MM.1S (cell line): ENCODE results near the gene SKOR1.

ENCODE experiments used
- DNase-seq: peaks from one replicate; pipeline ENCODE4 v3.0.0-alpha.2; 2015
- H2AFZ ChIP-seq: fragments of 300-600 bp; sonication (generic); 2 replicates; pipeline ENCODE4 v1.6.0; 2016; ENCODE audit warnings: antibody characterized with exemption, low read length
- H3F3A ChIP-seq: fragments of 300-600 bp; sonication (generic); 2 replicates; pipeline ENCODE4 v1.6.1; 2016; ENCODE audit warnings: mild to moderate bottlenecking, antibody characterized with exemption, low read length, moderate library complexity, mixed read lengths; ENCODE audit not compliant: insufficient read depth
- H3K27ac ChIP-seq: fragments of 300-600 bp; sonication (generic); 2 replicates; pipeline ENCODE4 v1.5.1; 2016; ENCODE audit warnings: mild to moderate bottlenecking, low read length
- H3K27me3 ChIP-seq: fragments of 300-600 bp; sonication (generic); replicated peaks from 2 replicates; pipeline ENCODE4 v1.6.0; 2016; ENCODE audit warnings: low read length; ENCODE audit not compliant: insufficient read depth
- H3K36me3 ChIP-seq: fragments of 300-600 bp; sonication (generic); replicated peaks from 2 replicates; pipeline ENCODE4 v1.6.1; 2016; ENCODE audit warnings: mild to moderate bottlenecking, low read length, mixed read lengths; ENCODE audit not compliant: insufficient read depth
- H3K4me1 ChIP-seq: fragments of 300-600 bp; sonication (generic); 2 replicates; pipeline ENCODE4 v1.6.1; 2016; ENCODE audit warnings: low read length, mixed read lengths
- H3K4me2 ChIP-seq: fragments of 300-600 bp; sonication (generic); 2 replicates; pipeline ENCODE4 v1.6.0; 2016; ENCODE audit warnings: low read depth, low read length
- H3K4me3 ChIP-seq: fragments of 300-600 bp; sonication (generic); 2 replicates; pipeline ENCODE4 v1.5.1; 2016; ENCODE audit warnings: low read length, mixed read lengths
- H3K79me2 ChIP-seq: fragments of 300-600 bp; sonication (generic); 2 replicates; pipeline ENCODE4 v1.6.1; 2016; ENCODE audit warnings: mixed run types, low read length, mixed read lengths
- H3K9ac ChIP-seq: fragments of 300-600 bp; sonication (generic); 2 replicates; pipeline ENCODE4 v1.6.1; 2016; ENCODE audit warnings: low read length, mixed read lengths
- H3K9me2 ChIP-seq: fragments of 300-600 bp; sonication (generic); replicated peaks from 2 replicates; pipeline ENCODE4 v1.6.1; 2016; ENCODE audit warnings: mild to moderate bottlenecking, low read length, mixed read lengths; ENCODE audit not compliant: insufficient read depth
- H3K9me3 ChIP-seq: fragments of 300-600 bp; sonication (generic); replicated peaks from 2 replicates; pipeline ENCODE4 v1.6.1; 2016; ENCODE audit warnings: mild to moderate bottlenecking, low read length, mixed read lengths; ENCODE audit not compliant: insufficient read depth
- H4K20me1 ChIP-seq: fragments of 300-600 bp; sonication (generic); 2 replicates; pipeline ENCODE4 v1.6.1; 2016; ENCODE audit warnings: mild to moderate bottlenecking, low read length, moderate library complexity, mixed read lengths; ENCODE audit not compliant: insufficient read depth
- EZH2 ChIP-seq: fragments of 300-600 bp; sonication (generic); optimal IDR thresholded peaks from 2 replicates; pipeline ENCODE3; 2017; ENCODE audit warnings: low read depth, mild to moderate bottlenecking, antibody characterized with exemption, low read length, mixed read lengths
- EZH2phosphoT487 ChIP-seq: fragments of 300-600 bp; sonication (generic); IDR thresholded peaks from 2 replicates; pipeline ENCODE4 v1.6.1; 2018; ENCODE audit warnings: antibody characterized with exemption, low read length
- TF ChIP-seq, protein P1 (sequence below): fragments of 300-600 bp; sonication (generic); IDR thresholded peaks from 2 replicates; pipeline ENCODE4 v1.5.1; 2016; ENCODE audit warnings: antibody characterized with exemption, low read length, mixed read lengths

Gene SKOR1

DNA sequence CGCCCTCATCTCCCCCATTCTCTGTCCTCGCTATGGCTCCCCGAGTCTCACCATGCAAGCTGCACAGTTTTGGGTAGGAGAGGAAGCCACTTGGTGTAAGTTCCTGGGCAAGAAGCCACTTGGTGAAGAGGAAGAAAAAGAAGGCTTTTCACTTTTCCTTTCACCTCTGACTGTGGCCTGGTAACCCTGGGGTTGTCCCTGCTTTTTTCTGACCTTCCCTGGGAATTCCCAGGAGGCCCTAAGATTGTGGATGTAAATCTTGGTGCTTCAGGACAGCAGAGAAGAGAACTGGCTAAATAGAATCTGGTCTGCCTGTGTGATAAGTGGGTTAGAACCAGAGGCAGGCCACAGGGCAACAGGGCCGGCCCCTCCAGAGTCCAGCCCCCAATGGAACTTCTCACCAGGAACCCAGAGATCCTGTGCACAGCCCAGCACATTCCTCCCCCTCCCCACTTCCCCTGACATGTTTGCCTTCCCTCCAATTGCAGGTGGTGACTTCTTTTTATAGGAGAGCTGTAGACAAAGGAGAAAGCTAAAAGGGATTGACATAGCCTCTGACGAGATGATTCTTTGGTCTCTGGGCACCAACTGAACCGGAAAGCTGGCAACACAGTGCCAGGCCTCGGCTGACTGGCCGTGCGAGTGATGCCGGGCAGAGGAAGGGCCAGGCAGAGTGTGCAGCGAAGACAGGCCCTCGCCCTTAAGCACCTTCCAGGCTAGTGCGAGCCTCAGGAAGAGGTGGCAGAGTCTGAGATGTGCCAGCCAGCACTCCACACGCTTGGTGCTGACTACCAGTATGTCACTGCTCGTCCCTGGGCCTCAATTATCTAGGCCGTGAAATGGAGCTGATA lies 19.4 kb upstream of the SKOR1 start:
- TF ChIP-seq, protein P1, sequence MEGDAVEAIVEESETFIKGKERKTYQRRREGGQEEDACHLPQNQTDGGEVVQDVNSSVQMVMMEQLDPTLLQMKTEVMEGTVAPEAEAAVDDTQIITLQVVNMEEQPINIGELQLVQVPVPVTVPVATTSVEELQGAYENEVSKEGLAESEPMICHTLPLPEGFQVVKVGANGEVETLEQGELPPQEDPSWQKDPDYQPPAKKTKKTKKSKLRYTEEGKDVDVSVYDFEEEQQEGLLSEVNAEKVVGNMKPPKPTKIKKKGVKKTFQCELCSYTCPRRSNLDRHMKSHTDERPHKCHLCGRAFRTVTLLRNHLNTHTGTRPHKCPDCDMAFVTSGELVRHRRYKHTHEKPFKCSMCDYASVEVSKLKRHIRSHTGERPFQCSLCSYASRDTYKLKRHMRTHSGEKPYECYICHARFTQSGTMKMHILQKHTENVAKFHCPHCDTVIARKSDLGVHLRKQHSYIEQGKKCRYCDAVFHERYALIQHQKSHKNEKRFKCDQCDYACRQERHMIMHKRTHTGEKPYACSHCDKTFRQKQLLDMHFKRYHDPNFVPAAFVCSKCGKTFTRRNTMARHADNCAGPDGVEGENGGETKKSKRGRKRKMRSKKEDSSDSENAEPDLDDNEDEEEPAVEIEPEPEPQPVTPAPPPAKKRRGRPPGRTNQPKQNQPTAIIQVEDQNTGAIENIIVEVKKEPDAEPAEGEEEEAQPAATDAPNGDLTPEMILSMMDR: no peak
- TF ChIP-seq EZH2phosphoT487 (no peak), EZH2 (no peak)
- Histone ChIP-seq H3K4me2 (no peak overlapping the region), H3K9ac (no peak overlapping the region)

DNA sequence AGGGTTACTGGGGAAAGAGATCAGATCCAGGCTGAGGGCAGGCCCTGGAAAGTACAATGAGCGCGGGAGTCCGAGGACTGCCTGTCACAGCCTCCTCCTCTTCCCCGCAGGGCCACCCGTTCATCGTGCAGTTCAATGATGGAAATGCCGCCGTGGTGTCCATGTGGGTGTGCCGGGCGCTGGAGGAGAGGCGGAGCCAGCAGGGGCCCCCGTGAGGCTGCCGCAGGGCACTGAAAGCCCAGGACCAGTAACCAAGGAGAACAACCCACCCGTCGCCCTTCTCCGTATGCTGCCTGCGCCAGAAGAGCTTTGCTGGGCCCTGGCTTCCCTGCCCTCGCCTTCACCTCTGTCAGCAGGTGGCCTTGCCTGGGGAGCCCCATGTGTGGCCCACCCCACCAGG lies 18.8 kb upstream of the SKOR1 start:
- no peak overlapping the region for H3K27ac ChIP-seq

More for the DNA sequence above, 19.4 kb upstream of the SKOR1 start:
- Histone ChIP-seq H3F3A (no peaks in the 10 kb centered on the region), H3K9me2 (no peaks in the 10 kb centered on the region), H3K27me3 (no peaks in the 10 kb centered on the region), H3K36me3 (no peaks in the 10 kb centered on the region), H2AFZ (no peak overlapping the region), H3K4me1 (no peaks in the 10 kb centered on the region), H3K27ac (no peak overlapping the region), H3K79me2 (no peaks in the 10 kb centered on the region), H3K9me3 (no peaks in the 10 kb centered on the region), H4K20me1 (no peaks in the 10 kb centered on the region), H3K4me3 (no peak overlapping the region)
- DNase-seq: no peak

DNA sequence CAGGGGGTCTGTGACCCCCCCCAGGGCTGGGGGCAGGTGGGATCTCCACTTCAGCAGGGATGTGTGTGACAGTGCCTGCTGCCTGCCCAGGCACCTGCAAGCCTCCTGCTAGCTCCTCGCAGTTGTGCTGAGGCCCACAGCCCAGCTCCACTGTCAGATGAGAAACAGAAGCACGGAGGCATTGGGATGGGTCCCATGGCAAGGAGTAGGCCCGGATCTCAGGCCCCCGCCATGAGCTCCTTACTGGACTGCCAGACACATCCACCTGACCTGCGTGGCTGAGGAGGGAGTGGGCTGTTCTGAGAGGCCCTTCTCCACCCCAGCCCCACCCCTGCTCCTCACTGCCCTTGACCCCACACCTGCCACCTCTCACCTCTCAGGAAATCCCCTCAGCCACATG lies 18.2 kb upstream of the SKOR1 start:
- Histone ChIP-seq H3K27ac (no peak overlapping the region), H3K79me2 (no peaks in the 10 kb centered on the region), H3K4me2 (no peak overlapping the region), H3K9me3 (no peaks in the 10 kb centered on the region), H3K4me1 (no peaks in the 10 kb centered on the region), H3K9me2 (no peaks in the 10 kb centered on the region), H3K27me3 (no peaks in the 10 kb centered on the region), H4K20me1 (no peaks in the 10 kb centered on the region), H3K9ac (no peak overlapping the region), H3F3A (no peaks in the 10 kb centered on the region), H2AFZ (no peak overlapping the region), H3K4me3 (no peak overlapping the region), H3K36me3 (no peaks in the 10 kb centered on the region)
- DNase-seq: no peak
- no peak for TF ChIP-seq EZH2
- no peak for TF ChIP-seq EZH2phosphoT487
- TF ChIP-seq, protein P1: no peak

More for the DNA sequence above, 18.8 kb upstream of the SKOR1 start:
- DNase-seq: no peak
- Histone ChIP-seq H3K4me2 (no peak overlapping the region), H3K79me2 (no peaks in the 10 kb centered on the region), H3K27me3 (no peaks in the 10 kb centered on the region), H2AFZ (no peak overlapping the region), H3K4me1 (no peaks in the 10 kb centered on the region), H4K20me1 (no peaks in the 10 kb centered on the region), H3K4me3 (no peak overlapping the region), H3K36me3 (no peaks in the 10 kb centered on the region), H3K9ac (no peak overlapping the region), H3K9me2 (no peaks in the 10 kb centered on the region), H3K9me3 (no peaks in the 10 kb centered on the region), H3F3A (no peaks in the 10 kb centered on the region)
- TF ChIP-seq, protein P1: no peak
- TF ChIP-seq EZH2phosphoT487: no peak
- no peak for TF ChIP-seq EZH2
